ENCODE results near the gene UBE2K.

DNA sequence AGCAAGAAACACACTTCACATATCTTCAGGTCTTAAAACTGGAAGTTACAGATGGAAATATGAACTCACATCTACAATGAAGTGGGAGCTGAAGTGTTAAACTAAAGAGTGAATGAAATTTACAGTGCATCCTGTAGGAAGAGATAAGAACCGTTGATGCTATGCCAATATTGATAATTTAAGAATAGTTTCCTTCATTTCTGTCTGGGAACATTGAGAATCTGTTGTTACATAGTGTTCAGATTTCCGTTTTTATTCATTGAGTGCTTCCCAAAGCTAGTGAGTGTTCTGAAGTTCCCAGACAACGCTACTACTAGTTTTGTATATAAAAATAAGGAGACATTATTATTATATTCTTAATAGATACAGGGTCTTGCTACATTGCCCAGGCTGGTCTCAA lies 52.3 kb downstream of the UBE2K start:
- TF ChIP-seq, protein P1, sequence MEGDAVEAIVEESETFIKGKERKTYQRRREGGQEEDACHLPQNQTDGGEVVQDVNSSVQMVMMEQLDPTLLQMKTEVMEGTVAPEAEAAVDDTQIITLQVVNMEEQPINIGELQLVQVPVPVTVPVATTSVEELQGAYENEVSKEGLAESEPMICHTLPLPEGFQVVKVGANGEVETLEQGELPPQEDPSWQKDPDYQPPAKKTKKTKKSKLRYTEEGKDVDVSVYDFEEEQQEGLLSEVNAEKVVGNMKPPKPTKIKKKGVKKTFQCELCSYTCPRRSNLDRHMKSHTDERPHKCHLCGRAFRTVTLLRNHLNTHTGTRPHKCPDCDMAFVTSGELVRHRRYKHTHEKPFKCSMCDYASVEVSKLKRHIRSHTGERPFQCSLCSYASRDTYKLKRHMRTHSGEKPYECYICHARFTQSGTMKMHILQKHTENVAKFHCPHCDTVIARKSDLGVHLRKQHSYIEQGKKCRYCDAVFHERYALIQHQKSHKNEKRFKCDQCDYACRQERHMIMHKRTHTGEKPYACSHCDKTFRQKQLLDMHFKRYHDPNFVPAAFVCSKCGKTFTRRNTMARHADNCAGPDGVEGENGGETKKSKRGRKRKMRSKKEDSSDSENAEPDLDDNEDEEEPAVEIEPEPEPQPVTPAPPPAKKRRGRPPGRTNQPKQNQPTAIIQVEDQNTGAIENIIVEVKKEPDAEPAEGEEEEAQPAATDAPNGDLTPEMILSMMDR (IDR thresholded peaks at IDR 0.05 in 4 of 5, conservative IDR thresholded peaks at IDR 0.05 in 1 of 5): no peak
- TF ChIP-seq POLR2A (IDR thresholded peaks at IDR 0.05): no peak
